ENCODE measurements around the gene ZNF684. TPM values are rescaled to one million over a fixed set of nuclear protein-coding genes. Genes with fewer than 3 reads are reported as not detected.

ZNF684 gene
- total and polyA plus RNA-seq, 9 of the 15 experiments (the other 6 are each of a cell fraction or from before 2014, with no cell fraction given), result 4.8 to 8.8 (median 5.5) TPM

GRCh38 chr1:40530735-40531380 lies 579 bp upstream of the ZNF684 start (continued):
- 0 out of 2 replicates have a peak, but pooled peaks have one; percentile 14 for TF ChIP-seq MBD1 (CRISPR knock-in tag; IDR thresholded peaks at IDR 0.05)
- TF ChIP-seq GABPB2 (CRISPR knock-in tag; conservative IDR thresholded peaks at IDR 0.05), result no peak
- TF ChIP-seq NR2C2 (CRISPR knock-in tag; IDR thresholded peaks at IDR 0.05), result no peak
- no peak for TF ChIP-seq NR2C2 (tag; IDR thresholded peaks at IDR 0.05)
- TF ChIP-seq, protein P1, sequence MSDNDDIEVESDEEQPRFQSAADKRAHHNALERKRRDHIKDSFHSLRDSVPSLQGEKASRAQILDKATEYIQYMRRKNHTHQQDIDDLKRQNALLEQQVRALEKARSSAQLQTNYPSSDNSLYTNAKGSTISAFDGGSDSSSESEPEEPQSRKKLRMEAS (CRISPR knock-in tag; IDR thresholded peaks at IDR 0.05), result no peak
- TF ChIP-seq ZNF263 (CRISPR knock-in tag; IDR thresholded peaks at IDR 0.05; ENCODE audit: borderline replicate concordance), result no peak
- no peak for TF ChIP-seq ZNF143 (CRISPR knock-in tag; IDR thresholded peaks at IDR 0.05)
- no peak for TF ChIP-seq BCOR (IDR thresholded peaks at IDR 0.05)
- no peak for TF ChIP-seq TAL1 (IDR thresholded peaks at IDR 0.05)
- no peak for TF ChIP-seq ZZZ3 (IDR thresholded peaks at IDR 0.05)
- TF ChIP-seq ZNF740 (CRISPR knock-in tag; IDR thresholded peaks at IDR 0.05), result no peak
- no peak for TF ChIP-seq ZNF740 (tag; IDR thresholded peaks at IDR 0.05)
- peak; percentile 96 for TF ChIP-seq EHMT2 (IDR thresholded peaks at IDR 0.05)
- no peak for TF ChIP-seq SPI1 (IDR thresholded peaks at IDR 0.05; ENCODE audit: borderline replicate concordance, low read depth, low read length)
- TF ChIP-seq BCL6 (CRISPR knock-in tag; IDR thresholded peaks at IDR 0.05), result no peak
- no peak for TF ChIP-seq ZNF398 (CRISPR knock-in tag; IDR thresholded peaks at IDR 0.05)
- peak; percentile 77 for TF ChIP-seq BRD9 (IDR thresholded peaks at IDR 0.05; ENCODE audit: low read depth, partially characterized antibody)
- no peak for TF ChIP-seq CBFB (CRISPR knock-in tag; IDR thresholded peaks at IDR 0.05)
- TF ChIP-seq BRF1 (IDR thresholded peaks at IDR 0.05; ENCODE audit: borderline replicate concordance, extremely low read depth, insufficient read length), result no peak
- TF ChIP-seq ZNF146 (CRISPR knock-in tag; IDR thresholded peaks at IDR 0.05; ENCODE audit: unreplicated experiment), result no peak
- TF ChIP-seq CREBBP (IDR thresholded peaks at IDR 0.05; ENCODE audit: low read depth, low read length), result no peak
- no peak; the same call in 1 of the 2 replicates for TF ChIP-seq ZFP91 (CRISPR knock-in tag; IDR thresholded peaks at IDR 0.05)
- TF ChIP-seq STAT5B (CRISPR knock-in tag; IDR thresholded peaks at IDR 0.05), result no peak
- TF ChIP-seq MAFF (IDR thresholded peaks at IDR 0.05; ENCODE audit: low read length), result no peak
- no peak for TF ChIP-seq NR1H2 (CRISPR knock-in tag; IDR thresholded peaks at IDR 0.05)

Measured in K562 (cell line).